Upper lobe of left lung (tissue), 6 donors: ENCODE measurements around the gene SIGLEC1. TPM values are rescaled to one million over a fixed set of nuclear protein-coding genes. Genes with fewer than 3 reads are reported as not detected.
A peak's percentile ranks its signal among the peaks of the same experiment; 100 is the strongest.

ENCODE experiments used
- ATAC-seq, 2 donors: fragments of 200-7000 bp; cut with Tn5 transposase; one replicate each; pipeline ENCODE4 v1.9.1; 2022; ENCODE audit warnings: mild to moderate bottlenecking in 2 of 2, moderate library complexity in 2 of 2; ENCODE audit not compliant: low FRiP score in 2 of 2
- DNase-seq, 2 donors: peaks; one replicate each; pipeline ENCODE4 v3.0.0-alpha.2; 2019 to 2020
- H3K27ac ChIP-seq, 4 donors: fragments of 200-600 bp; sonication (generic); one replicate each; pipeline ENCODE4 v1.5.1; 2016 to 2019
- H3K27me3 ChIP-seq, 4 donors: fragments of 200-600 bp; sonication (generic); one replicate each; pipeline ENCODE4 v1.5.1; 2017 to 2019
- H3K36me3 ChIP-seq, 4 donors: fragments of 200-600 bp; sonication (generic); one replicate each; pipeline ENCODE4 v1.5.1; 2016 to 2019
- H3K4me1 ChIP-seq, 4 donors: fragments of 200-600 bp; sonication (generic); one replicate each; pipeline ENCODE4 v1.5.1; 2018 to 2019
- H3K4me3 ChIP-seq, 4 donors: fragments of 200-600 bp; sonication (generic); one replicate each; pipeline ENCODE4 v1.5.1; 2017 to 2019; ENCODE audit warnings: mild to moderate bottlenecking in 2 of 4, moderate library complexity in 1 of 4
- H3K9me3 ChIP-seq, 4 donors: fragments of 200-600 bp; sonication (generic); one replicate each; pipeline ENCODE4 v1.5.1; 2018 to 2019
- CTCF ChIP-seq, 6 experiments: fragments of 450-650 bp in 4 of 6; fragments of 200-600 bp in 2 of 6; sonication (generic) in 2 of 6; IDR thresholded peaks; one replicate each; pipeline ENCODE4 v1.5.1; 2016 to 2019; ENCODE audit warnings: antibody characterized with exemption in 6 of 6
- EP300 ChIP-seq, 4 donors: sonication (generic); formaldehyde crosslinking; IDR thresholded peaks; one replicate each; pipeline ENCODE4 v1.5.1; 2017; ENCODE audit warnings: antibody characterized with exemption in 4 of 4, control low read depth in 2 of 4
- POLR2A ChIP-seq, 4 donors: fragments of 450-650 bp; IDR thresholded peaks; one replicate each; pipeline ENCODE4 v1.5.1; 2016 to 2017; ENCODE audit warnings: antibody characterized with exemption in 4 of 4, mild to moderate bottlenecking in 2 of 4
- POLR2AphosphoS5 ChIP-seq, 2 donors: sonication (generic); formaldehyde crosslinking; IDR thresholded peaks; one replicate each; pipeline ENCODE4 v1.5.1; 2017; ENCODE audit warnings: antibody characterized with exemption in 2 of 2
- WGBS, 2 donors: methylation state at CpG; one replicate each; pipeline ENCODE4 v1.1.5; 2017 to 2018; 5-methylcytosine and 5-hydroxymethylcytosine counted together
- total RNA-seq, 6 donors: library from RNA; depleted of rRNA in 4 of 6; stranded (reverse); fragments of >200 nt in 4 of 6; gene quantifications; one replicate each; pipeline versions ENCODE4 v1.1.0 to v1.2.1, GENCODE V29; 2016 to 2021
- donor health status: DM: no; HTN: no; CAD: no; lungs with moderate emphysema.
- donor health status: DM: no; HTN: yes; CAD: no; lungs with severe emphysema.

Gene SIGLEC1
- total RNA-seq, 6 donors from 2014 or later = 14.4 to 69.9 (median 60.7) TPM

DNA sequence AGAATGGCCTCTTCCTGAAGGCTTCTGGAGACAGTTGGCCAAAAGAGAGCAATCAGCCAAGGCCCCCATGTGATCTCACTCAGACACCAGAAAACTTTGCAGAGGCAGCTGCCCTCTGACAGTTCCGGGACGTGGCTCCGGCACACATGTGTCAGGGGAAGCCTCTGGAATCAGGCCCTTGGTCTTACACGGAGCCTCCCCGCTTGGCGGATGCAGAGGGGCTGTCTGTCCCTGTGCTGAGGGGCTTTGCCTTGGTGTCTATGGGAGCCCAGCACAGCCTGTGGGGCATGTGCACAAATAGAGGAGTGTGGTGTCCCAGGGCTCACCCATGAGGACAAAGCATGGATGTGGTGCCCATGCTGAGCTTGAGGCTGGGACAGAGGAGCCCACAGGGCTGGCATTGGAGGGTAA lies 13.8 kb downstream of the SIGLEC1 start:
- WGBS, 2 donors = 74% methylated on average over 6 of the region's 6 CpGs; no CpG with 5 or more reads in 1 of the 2 donors
- TF ChIP-seq POLR2A (IDR thresholded peaks at IDR 0.05) (no peak), EP300 (IDR thresholded peaks at IDR 0.05) (no peak)

GRCh38 chr20:3697588-3698305 lies 14.7 kb downstream of the SIGLEC1 start:
- WGBS, 2 donors = 73 to 78% methylated on average over 4 to 17 of the region's 18 CpGs
- H3K27me3 ChIP-seq = no peaks in the 10 kb centered on the region
- H3K9me3 ChIP-seq = peaks cover 0 to 6% (median 2%) of the 10 kb centered on the region in 4 donors
- no peak overlapping the region for H3K27ac ChIP-seq
- H3K4me1 ChIP-seq = no peaks in the 10 kb centered on the region
- TF ChIP-seq EP300 (IDR thresholded peaks at IDR 0.05) = no peak
- TF ChIP-seq CTCF (IDR thresholded peaks at IDR 0.05) = no peak
- no peak for TF ChIP-seq POLR2A (IDR thresholded peaks at IDR 0.05)
- peak in 1 of 2 donors; percentile 3 for ATAC-seq
- H3K36me3 ChIP-seq = no peaks in the 10 kb centered on the region
- no peak for DNase-seq
- no peak overlapping the region for H3K4me3 ChIP-seq

More for the DNA sequence above, 13.8 kb downstream of the SIGLEC1 start:
- no peak for DNase-seq
- ATAC-seq = no peak
- Histone ChIP-seq H3K9me3 (peaks cover 0 to 6% (median 2%) of the 10 kb centered on the region in 4 donors), H3K4me1 (no peaks in the 10 kb centered on the region), H3K27ac (no peak overlapping the region), H3K36me3 (no peaks in the 10 kb centered on the region), H3K27me3 (no peaks in the 10 kb centered on the region), H3K4me3 (no peak overlapping the region)

DNA sequence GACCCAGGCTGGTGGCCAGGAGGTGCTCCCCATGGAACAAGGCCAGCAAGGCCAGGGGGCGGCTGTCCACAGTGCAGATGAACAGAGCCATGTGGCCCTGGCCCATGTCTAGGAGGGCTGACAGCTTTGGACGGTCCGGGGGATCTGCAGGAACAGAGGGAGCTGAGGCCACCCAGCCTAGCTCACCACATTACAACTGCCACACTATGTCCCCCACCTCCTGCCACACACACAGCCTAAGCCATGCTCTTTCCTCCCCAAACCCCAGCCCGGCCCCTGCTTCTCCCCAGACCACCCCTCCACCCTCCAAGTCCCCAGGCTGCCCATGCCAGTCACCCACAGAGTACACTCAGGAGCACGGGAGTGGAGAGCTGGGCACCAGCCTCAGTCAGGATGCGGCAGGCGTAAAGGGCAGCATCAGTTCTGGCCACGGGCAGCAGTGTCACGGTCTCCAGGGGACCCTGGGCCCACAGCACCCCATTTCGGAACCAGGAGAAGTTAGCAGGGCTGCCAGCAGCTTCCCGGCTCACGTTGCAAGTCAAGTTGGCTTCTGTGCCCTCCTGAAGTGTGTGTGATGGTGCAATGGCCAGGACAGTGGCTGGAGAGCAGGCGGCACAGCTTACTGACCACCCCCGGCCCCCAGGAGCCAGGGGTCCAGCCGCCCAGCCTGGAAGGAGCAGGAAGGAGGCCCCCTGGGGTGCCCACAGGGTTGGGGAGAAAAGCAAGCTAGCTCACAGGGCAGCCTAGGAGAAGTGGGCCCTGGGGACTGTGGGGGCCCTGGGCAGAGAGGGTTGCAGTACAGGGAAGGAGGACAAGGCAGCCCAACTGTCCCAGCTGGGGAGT lies 15.4 kb downstream of the SIGLEC1 start:
- TF ChIP-seq POLR2AphosphoS5 (IDR thresholded peaks at IDR 0.05) = no peak
- no peak for TF ChIP-seq EP300 (IDR thresholded peaks at IDR 0.05)
- TF ChIP-seq POLR2A (IDR thresholded peaks at IDR 0.05) = no peak
- no peak for TF ChIP-seq CTCF (IDR thresholded peaks at IDR 0.05)
- Histone ChIP-seq H3K9me3 (peaks cover 0 to 6% (median 2%) of the 10 kb centered on the region in 4 donors), H3K27me3 (no peaks in the 10 kb centered on the region), H3K27ac (no peak overlapping the region), H3K36me3 (no peaks in the 10 kb centered on the region), H3K4me1 (no peaks in the 10 kb centered on the region), H3K4me3 (no peak overlapping the region)
- ATAC-seq = no peak
- no peak for DNase-seq
- WGBS, 2 donors = 88 to 91% methylated on average over 4 to 13 of the region's 15 CpGs

DNA sequence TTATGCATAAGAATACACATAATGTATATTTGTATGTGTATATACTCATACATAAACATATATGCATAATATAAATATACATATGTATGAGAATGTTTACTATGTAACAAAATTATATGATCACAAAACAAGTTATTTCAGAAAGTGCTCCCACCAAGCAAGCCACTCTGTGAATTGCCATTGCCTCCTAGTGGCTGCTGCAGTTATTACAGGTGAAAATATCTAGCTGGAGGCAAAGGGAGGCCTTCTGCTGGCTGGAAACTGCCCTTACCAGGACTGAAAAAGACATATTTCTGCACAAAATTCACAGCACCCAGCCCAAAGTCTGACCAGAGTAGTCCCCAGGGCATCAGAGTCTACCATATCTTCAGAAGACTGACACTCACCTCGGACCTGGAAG lies 16.2 kb downstream of the SIGLEC1 start:
- no peak for TF ChIP-seq EP300 (IDR thresholded peaks at IDR 0.05)
- no peak for TF ChIP-seq POLR2AphosphoS5 (IDR thresholded peaks at IDR 0.05)
- Histone ChIP-seq H3K9me3 (peaks cover 0 to 6% (median 2%) of the 10 kb centered on the region in 4 donors), H3K4me3 (no peak overlapping the region), H3K4me1 (no peaks in the 10 kb centered on the region), H3K36me3 (no peaks in the 10 kb centered on the region), H3K27ac (no peak overlapping the region), H3K27me3 (no peaks in the 10 kb centered on the region)
- 80 to 100% methylated on average over 1 of the region's 1 CpG for whole genome bisulfite sequencing, 2 donors
- DNase-seq (no peak), ATAC-seq (no peak)

DNA sequence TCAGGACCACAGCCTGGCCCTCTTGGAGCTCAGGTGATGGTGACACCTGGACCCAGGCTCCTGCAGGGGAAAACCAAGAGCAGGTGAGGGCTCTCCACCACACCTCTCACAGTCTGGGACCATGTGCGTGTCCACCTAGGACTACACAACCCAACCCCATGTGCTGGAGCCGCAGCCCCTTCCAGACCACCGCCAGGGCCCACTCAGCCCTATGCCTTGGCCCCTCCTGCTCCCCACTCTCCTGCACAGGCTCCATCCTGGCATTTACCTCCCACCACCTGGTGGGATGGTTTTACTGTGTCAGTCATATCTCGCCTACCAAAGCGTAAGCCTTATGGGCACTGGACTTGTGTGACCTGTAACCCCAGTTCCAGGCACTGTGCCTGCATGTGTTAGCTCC lies 17.5 kb downstream of the SIGLEC1 start:
- no peaks in the 10 kb centered on the region for H3K4me1 ChIP-seq
- no peak overlapping the region for H3K4me3 ChIP-seq
- DNase-seq (no peak), ATAC-seq (no peak)
- no peak overlapping the region for H3K27ac ChIP-seq
- H3K9me3 ChIP-seq = peaks cover 0 to 6% (median 2%) of the 10 kb centered on the region in 4 donors
- no peaks in the 10 kb centered on the region for H3K27me3 ChIP-seq
- no peak for TF ChIP-seq EP300 (IDR thresholded peaks at IDR 0.05)
- WGBS, 2 donors = 89 to 96% methylated on average over 5 of the region's 5 CpGs
- no peaks in the 10 kb centered on the region for H3K36me3 ChIP-seq

- no peak for TF ChIP-seq POLR2A (IDR thresholded peaks at IDR 0.05)
- no peak for TF ChIP-seq CTCF (IDR thresholded peaks at IDR 0.05)
- no peak for TF ChIP-seq POLR2AphosphoS5 (IDR thresholded peaks at IDR 0.05)
- TF ChIP-seq EP300 (IDR thresholded peaks at IDR 0.05) = no peak
Measured at GRCh38 chr20:3693376-3693775, 19.0 kb downstream of the SIGLEC1 start.

More at GRCh38 chr20:3693376-3693775, 19.0 kb downstream of the SIGLEC1 start:
- Histone ChIP-seq H3K4me3 (no peak overlapping the region), H3K27me3 (no peaks in the 10 kb centered on the region), H3K36me3 (no peaks in the 10 kb centered on the region), H3K27ac (no peak overlapping the region), H3K4me1 (no peaks in the 10 kb centered on the region), H3K9me3 (peaks cover 0 to 6% (median 2%) of the 10 kb centered on the region in 4 donors)
- WGBS, 2 donors = 90 to 96% methylated on average over 7 to 13 of the region's 13 CpGs
- no peak for ATAC-seq
- no peak for DNase-seq
